Fibroblast of villous mesenchyme (primary cell): Measurements from ENCODE around the gene FANCL. TPM values are rescaled to one million over a fixed set of nuclear protein-coding genes. Genes with fewer than 3 reads are reported as not detected.

Experiments
- DNase-seq: peaks from one replicate; pipeline ENCODE4 v3.0.0-alpha.2; 2010; ENCODE audit warnings: low read depth
- H3K4me3 ChIP-seq: 2 replicates; pipeline ENCODE4 v1.5.1; 2011; ENCODE audit warnings: low read depth, mild to moderate bottlenecking, low read length
- CTCF ChIP-seq: IDR thresholded peaks from 2 replicates; pipeline ENCODE4 v1.5.1; 2012; ENCODE audit warnings: low read depth, mild to moderate bottlenecking, low read length; ENCODE audit not compliant: insufficient read depth
- total RNA-seq: library from RNA; depleted of rRNA; stranded (reverse); fragments of >200 nt; gene quantifications from 2 replicates; pipeline ENCODE4 v1.2.3, GENCODE V29; 2012

Gene FANCL
- total RNA-seq, 1 donor, result 26.8 TPM

GRCh38 chr2:58109481-58109880, 131.6 kb downstream of the FANCL start:
- H3K4me3 ChIP-seq, result no peak overlapping the region
- DNase-seq, result no peak
- TF ChIP-seq CTCF, result no peak

Other genes with a start within 250 kb of the FANCL start
- 26.7 and 29.4 TPM in 2 replicates for gene VRK2, start 194.5 kb downstream of the FANCL start, total RNA-seq